Stimulated activated CD4-positive, alpha-beta T cell treated with anti-CD3 and anti-CD28 coated beads, Interleukin-15, amount 100 ng/mL, for 1 hour (primary cell): ENCODE data around the gene JMJD1C.

Experiments
- DNase-seq, 2 donors: peaks; one replicate each; pipeline ENCODE4 v3.0.0-alpha.2; 2020; ENCODE audit warnings: low read depth in 1 of 2, low spot score in 1 of 2

The JMJD1C gene

GRCh38 chr10:63143987-63144386 lies 321.8 kb downstream of the JMJD1C start:
- no peak for DNase-seq

GRCh38 chr10:63142136-63142535 lies 323.6 kb downstream of the JMJD1C start:
- no peak for DNase-seq

GRCh38 chr10:63140077-63140476 lies 325.7 kb downstream of the JMJD1C start:
- DNase-seq = no peak

GRCh38 chr10:63137306-63137705 lies 328.5 kb downstream of the JMJD1C start:
- DNase-seq = no peak

- no peak for DNase-seq
Observed at GRCh38 chr10:63133821-63134557, 331.8 kb downstream of the JMJD1C start.

- peak; percentile 94 to 96 for DNase-seq
Observed at GRCh38 chr10:63133056-63133820, 332.5 kb downstream of the JMJD1C start, which contains the start of gene NRBF2. Gene NRBF2 (plus strand): TSS chr10:63133328. CDS start chr10:63133471, 143 bp downstream.

GRCh38 chr10:63132651-63133055 lies 333.1 kb downstream of the JMJD1C start:
- DNase-seq = no peak

- DNase-seq = no peak
Observed at GRCh38 chr10:63129888-63130287, 335.9 kb downstream of the JMJD1C start.

GRCh38 chr10:63128443-63128842 lies 337.3 kb downstream of the JMJD1C start:
- no peak for DNase-seq

GRCh38 chr10:63125459-63125858 lies 340.3 kb downstream of the JMJD1C start:
- DNase-seq = no peak

- no peak for DNase-seq
Observed at GRCh38 chr10:63123727-63124362, 341.9 kb downstream of the JMJD1C start.

GRCh38 chr10:63120554-63120953 lies 345.2 kb downstream of the JMJD1C start:
- DNase-seq = no peak

- no peak for DNase-seq
Observed at GRCh38 chr10:63119041-63119440, 346.7 kb downstream of the JMJD1C start.
